Gastroesophageal sphincter (tissue), 3 donors: ENCODE results near the gene TMEM120B.

Source experiments
- EP300 ChIP-seq: sonication (generic); formaldehyde crosslinking; IDR thresholded peaks from one replicate; pipeline ENCODE4 v1.6.1; 2017; ENCODE audit warnings: antibody characterized with exemption, mild to moderate bottlenecking
- TF ChIP-seq, protein P1 (sequence below), 4 experiments: fragments of 200-600 bp in 2 of 4; fragments of 450-650 bp in 2 of 4; sonication (generic) in 1 of 4; IDR thresholded peaks; one replicate each; pipeline ENCODE4 v1.5.1; 2017 to 2019; ENCODE audit warnings: antibody characterized with exemption in 4 of 4, mild to moderate bottlenecking in 2 of 4, moderate library complexity in 2 of 4

DNA sequence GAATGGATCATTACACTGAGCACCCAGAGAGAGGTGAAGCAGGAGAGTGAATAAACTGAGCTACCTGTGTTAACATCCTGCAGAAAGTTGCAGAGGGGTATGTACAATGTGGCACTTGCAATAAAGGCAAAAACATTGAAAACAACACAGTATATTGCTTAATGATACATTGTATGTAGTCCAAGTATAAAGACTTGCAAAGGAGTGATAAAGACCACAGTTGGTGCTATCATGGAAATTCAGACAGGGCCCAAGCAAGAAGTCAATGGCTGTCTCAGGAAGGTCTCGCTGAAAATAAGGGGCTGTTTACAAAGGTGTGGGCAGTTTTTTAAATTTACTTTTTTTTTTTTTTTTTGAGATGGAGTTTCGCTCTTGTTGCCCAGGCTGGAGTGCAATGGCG lies 10.0 kb downstream of the TMEM120B start:
- TF ChIP-seq, protein P1, sequence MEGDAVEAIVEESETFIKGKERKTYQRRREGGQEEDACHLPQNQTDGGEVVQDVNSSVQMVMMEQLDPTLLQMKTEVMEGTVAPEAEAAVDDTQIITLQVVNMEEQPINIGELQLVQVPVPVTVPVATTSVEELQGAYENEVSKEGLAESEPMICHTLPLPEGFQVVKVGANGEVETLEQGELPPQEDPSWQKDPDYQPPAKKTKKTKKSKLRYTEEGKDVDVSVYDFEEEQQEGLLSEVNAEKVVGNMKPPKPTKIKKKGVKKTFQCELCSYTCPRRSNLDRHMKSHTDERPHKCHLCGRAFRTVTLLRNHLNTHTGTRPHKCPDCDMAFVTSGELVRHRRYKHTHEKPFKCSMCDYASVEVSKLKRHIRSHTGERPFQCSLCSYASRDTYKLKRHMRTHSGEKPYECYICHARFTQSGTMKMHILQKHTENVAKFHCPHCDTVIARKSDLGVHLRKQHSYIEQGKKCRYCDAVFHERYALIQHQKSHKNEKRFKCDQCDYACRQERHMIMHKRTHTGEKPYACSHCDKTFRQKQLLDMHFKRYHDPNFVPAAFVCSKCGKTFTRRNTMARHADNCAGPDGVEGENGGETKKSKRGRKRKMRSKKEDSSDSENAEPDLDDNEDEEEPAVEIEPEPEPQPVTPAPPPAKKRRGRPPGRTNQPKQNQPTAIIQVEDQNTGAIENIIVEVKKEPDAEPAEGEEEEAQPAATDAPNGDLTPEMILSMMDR (IDR thresholded peaks at IDR 0.05) = no peak
- no peak for TF ChIP-seq EP300
